SK-N-DZ (cell line): ENCODE results near the gene DOCK10.

Experiments
- DNase-seq: peaks from one replicate; pipeline ENCODE4 v3.0.0-alpha.2; 2015; ENCODE audit warnings: low spot score
- small RNA-seq, 2 experiments: library from RNA; depleted of rRNA; stranded (forward); fragments of <200 nt; gene quantifications; one replicate each; pipeline ENCODE3, GENCODE V24; 2014

The DOCK10 gene

GRCh38 chr2:224722250-224722649 lies 320.0 kb downstream of the DOCK10 start:
- no peak for DNase-seq

- DNase-seq, result no peak
Observed at GRCh38 chr2:224716921-224717320, 325.3 kb downstream of the DOCK10 start.

GRCh38 chr2:224716201-224716600 lies 326.1 kb downstream of the DOCK10 start, which contains the start of gene CCDC195:
TSS of gene CCDC195 (minus strand) at chr2:224716365. CDS start at chr2:224716365, 0 bp downstream.
- DNase-seq, result no peak

Small RNA genes lying within 50 kb of the gene (small RNA-seq; reads per million reads assigned to genes)
- 0 reads per million in 2 experiments for gene MIR4439
